Fibroblast of the aortic adventitia (primary cell): ENCODE measurements around the gene NEK10. TPM values are rescaled to one million over a fixed set of nuclear protein-coding genes. Genes with fewer than 3 reads are reported as not detected.

Experiments
- DNase-seq: peaks from one replicate; pipeline ENCODE4 v3.0.0-alpha.2; 2010; ENCODE audit warnings: low read depth
- H3K4me3 ChIP-seq: 2 replicates; pipeline ENCODE4 v1.5.1; 2011; ENCODE audit warnings: low read depth, mild to moderate bottlenecking, control low read depth, low read length, moderate library complexity
- CTCF ChIP-seq: IDR thresholded peaks from 2 replicates; pipeline ENCODE4 v1.5.1; 2011; ENCODE audit warnings: mild to moderate bottlenecking, low read length, control low read depth, inconsistent platforms; ENCODE audit not compliant: insufficient read depth
- total RNA-seq: library from RNA; depleted of rRNA; stranded (reverse); fragments of >200 nt; gene quantifications from 2 replicates; pipeline ENCODE4 v1.2.3, GENCODE V29; 2012; ENCODE audit warnings: low replicate concordance

The NEK10 gene
- total RNA-seq, 1 donor: 27.1 TPM

GRCh38 chr3:27165321-27165721 is 203.9 kb downstream of the NEK10 start:
- peak; percentile 90 for DNase-seq
- H3K4me3 ChIP-seq: no peak overlapping the region
- no peak for TF ChIP-seq CTCF

DNA sequence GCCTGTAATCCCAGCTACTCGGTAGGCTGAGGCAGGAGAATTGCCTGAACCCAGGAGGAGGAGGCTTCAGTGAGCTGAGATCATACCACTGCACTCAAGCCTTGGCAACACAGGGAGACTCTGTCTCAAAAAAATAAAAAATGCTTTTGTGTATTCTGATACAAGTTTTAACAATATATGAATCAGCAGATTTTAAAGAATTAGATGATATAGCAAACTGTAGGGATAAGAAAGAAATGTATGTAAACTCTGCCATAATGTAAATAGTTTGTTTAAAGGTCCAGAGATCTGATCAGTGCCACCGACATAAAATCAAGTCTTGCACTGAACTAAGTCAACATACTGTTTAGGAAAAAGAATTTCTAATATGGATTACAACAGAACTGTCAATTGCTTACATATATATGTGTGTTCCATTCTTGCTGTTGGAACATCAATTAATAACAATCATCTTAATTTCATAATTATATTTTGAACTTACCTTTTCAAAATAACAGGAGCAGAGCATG is 208.3 kb downstream of the NEK10 start:
- no peak for DNase-seq
- H3K4me3 ChIP-seq: no peak overlapping the region
- no peak for TF ChIP-seq CTCF

GRCh38 chr3:27160146-27160545 is 209.0 kb downstream of the NEK10 start:
- H3K4me3 ChIP-seq: no peak overlapping the region
- DNase-seq: no peak
- TF ChIP-seq CTCF: no peak

GRCh38 chr3:27147215-27147614 is 222.0 kb downstream of the NEK10 start:
- peak; percentile 19 for DNase-seq
- H3K4me3 ChIP-seq: no peak overlapping the region
- no peak for TF ChIP-seq CTCF

GRCh38 chr3:27146786-27147185 is 222.4 kb downstream of the NEK10 start:
- DNase-seq: no peak
- no peak overlapping the region for H3K4me3 ChIP-seq
- TF ChIP-seq CTCF: no peak

- H3K4me3 ChIP-seq: no peak overlapping the region
- no peak for DNase-seq
- no peak for TF ChIP-seq CTCF
These were observed 223.5 kb downstream of the NEK10 start for GRCh38 chr3:27145719-27146118.

DNA sequence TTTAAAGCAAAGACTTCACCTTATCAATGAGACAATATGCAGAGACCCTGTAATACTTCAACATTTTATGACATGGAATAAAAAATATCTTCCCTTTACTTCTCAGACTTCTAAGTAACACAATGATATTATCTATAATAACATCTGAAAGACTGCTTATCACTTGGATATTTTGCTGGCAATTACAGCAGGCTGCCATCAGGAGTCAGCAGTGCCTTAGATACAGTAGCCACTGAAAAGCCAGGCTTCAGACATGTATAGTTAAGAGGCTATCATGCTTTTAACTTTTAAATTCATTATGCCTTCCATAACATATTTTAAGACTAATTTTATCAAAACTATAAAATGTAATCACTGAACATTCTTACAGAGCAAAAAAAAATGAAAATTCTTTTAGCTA is 227.5 kb downstream of the NEK10 start:
- TF ChIP-seq CTCF: no peak
- DNase-seq: no peak
- no peak overlapping the region for H3K4me3 ChIP-seq
